Rectal smooth muscle tissue (tissue), 1 donor: Measurements from ENCODE around the gene MUSK.
"Not testable (repeated sequence)": the region's sequence is repeated elsewhere in the genome, so short reads cannot be mapped to it uniquely, and the experiment has no call there.

Experiments
- H3K27ac ChIP-seq: one replicate; pipeline ENCODE4 v1.7.0; 2013; ENCODE audit warnings: low read depth, low read length, inconsistent platforms
- H3K27me3 ChIP-seq: one replicate; pipeline ENCODE4 v1.7.0; 2013; ENCODE audit warnings: low read length; ENCODE audit not compliant: control insufficient read depth, insufficient read depth
- H3K36me3 ChIP-seq: one replicate; pipeline ENCODE4 v1.7.0; 2013; ENCODE audit warnings: low read length; ENCODE audit not compliant: control insufficient read depth, insufficient read depth
- H3K4me1 ChIP-seq: one replicate; pipeline ENCODE4 v1.7.0; 2013; ENCODE audit warnings: low read length; ENCODE audit not compliant: control insufficient read depth, insufficient read depth
- H3K4me3 ChIP-seq: one replicate; pipeline ENCODE4 v1.7.0; 2013; ENCODE audit warnings: low read length
- H3K9ac ChIP-seq: one replicate; pipeline ENCODE4 v1.7.0; 2013; ENCODE audit warnings: low read length

Gene MUSK

DNA sequence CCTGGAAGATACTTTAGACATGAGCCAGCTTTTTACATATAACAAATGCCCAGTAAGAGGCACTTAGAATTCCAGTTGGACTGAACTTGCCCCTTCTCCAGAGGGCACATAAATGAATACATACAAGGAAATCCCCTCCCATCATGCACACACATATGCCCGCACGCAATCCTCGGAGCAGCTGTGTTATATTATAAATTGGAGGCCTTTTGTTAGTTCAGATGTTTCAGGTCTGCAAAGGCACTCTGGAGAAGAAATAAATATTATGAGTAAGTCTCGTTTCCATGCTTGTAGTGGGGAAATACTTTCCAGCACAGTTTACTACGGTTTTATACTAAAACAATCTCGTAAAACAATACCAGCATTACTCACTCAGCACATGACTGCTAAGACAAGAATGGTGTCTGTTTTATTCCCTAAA is 17.6 kb upstream of the MUSK start:
- Histone ChIP-seq H3K27me3 (no peaks in the 10 kb centered on the region), H3K4me3 (no peak overlapping the region), H3K27ac (no peak overlapping the region), H3K9ac (no peak overlapping the region), H3K4me1 (peaks cover 4% of the 10 kb centered on the region), H3K36me3 (no peaks in the 10 kb centered on the region)

DNA sequence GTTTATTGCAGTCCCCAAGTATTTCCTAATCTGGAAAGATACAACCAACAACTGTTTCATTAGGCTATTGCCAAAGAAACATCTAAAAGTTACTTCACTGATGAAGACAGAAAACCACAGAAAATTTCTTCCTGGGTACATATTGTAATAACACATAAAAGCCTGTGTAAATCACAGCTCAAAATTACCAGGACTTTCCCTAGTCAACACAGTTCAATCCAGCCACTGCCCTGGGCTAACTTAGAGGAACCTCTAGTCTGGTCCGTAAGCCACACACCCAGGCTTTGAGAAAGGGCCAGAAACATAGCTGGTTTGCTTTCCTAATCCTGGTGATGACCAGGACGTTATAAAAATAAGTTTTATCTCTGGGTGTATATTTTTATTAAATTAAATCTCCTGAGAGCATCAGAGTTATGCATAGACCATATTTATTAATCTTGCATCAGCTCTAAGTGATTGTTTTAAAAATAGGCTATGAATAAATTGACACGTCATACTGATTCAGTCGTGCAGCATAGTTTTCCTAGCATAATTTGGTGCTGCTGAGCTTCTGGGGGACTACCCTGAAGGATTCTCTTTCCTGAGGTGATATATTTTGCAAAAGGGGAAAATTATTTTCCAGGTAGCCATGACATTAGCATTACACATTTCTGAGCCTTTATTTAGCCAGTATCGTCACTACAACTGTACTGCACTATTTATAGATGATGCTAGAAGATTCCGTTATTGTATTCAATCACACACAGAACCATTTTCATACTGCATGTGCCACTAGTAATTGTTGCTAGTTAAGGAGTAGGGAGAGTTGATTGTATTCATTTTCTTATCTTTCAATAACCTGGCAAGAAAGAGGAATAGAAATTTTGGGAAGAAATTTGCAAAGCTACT is 12.6 kb upstream of the MUSK start:
- H3K4me1 ChIP-seq: peaks cover under 1% of the 10 kb centered on the region
- no peak overlapping the region for H3K4me3 ChIP-seq
- H3K27ac ChIP-seq: no peak overlapping the region
- no peaks in the 10 kb centered on the region for H3K27me3 ChIP-seq
- no peak overlapping the region for H3K9ac ChIP-seq
- H3K36me3 ChIP-seq: no peaks in the 10 kb centered on the region

DNA sequence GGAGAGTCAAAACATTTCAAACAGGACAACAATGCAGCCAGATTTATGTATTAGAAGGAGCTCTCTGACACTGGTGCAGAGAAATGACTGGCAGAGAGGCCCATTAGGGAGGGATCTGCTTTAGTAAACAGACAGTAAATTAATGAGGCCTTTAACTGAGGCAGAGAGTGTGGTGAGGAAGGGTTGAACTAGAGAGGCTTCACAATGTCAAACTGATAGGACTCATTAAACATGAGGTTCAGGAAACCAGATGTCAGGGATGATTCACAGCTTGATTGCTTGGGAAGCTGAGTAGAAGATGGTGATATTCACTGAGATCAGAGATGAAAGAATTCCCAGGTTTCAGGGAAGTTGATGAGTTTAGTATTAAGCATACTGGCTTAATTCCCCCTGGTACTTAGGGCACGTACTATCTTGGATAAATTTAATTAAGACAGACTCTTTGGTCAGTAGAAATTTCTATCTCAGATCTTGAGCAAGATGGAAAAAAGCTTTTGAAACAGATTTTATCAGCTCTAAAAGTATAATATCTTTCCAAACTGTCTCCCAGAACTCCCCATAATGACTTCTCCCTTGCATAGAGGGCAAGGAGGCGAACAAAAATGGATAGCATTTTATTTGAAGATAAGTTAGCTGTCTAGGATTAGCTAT is 8.6 kb upstream of the MUSK start:
- no peak overlapping the region for H3K4me3 ChIP-seq
- no peaks in the 10 kb centered on the region for H3K27me3 ChIP-seq
- H3K27ac ChIP-seq: no peak overlapping the region
- no peaks in the 10 kb centered on the region for H3K4me1 ChIP-seq
- no peaks in the 10 kb centered on the region for H3K36me3 ChIP-seq
- no peak overlapping the region for H3K9ac ChIP-seq

DNA sequence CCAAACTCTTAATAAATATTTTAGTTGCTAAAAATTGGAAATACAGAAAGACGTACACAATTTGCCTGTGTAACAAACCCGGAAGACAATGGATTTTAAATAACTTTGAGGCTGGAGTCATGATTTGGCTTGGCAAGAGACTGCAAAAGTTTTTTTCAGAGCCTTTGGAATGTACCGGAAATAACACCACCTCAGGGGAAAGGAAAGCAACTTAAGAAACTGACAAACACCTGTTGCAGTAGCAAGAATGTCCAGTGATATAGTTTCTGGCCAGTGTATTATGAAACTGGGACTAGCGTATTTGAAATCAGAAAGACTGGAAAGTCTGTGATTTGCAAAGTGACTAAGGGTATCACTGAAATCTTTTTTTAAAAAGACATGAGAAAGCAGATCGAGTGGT is 842 bp downstream of the MUSK start:
- Histone ChIP-seq H3K36me3 (no peaks in the 10 kb centered on the region), H3K4me1 (peaks cover 2% of the 10 kb centered on the region), H3K27ac (no peak overlapping the region), H3K9ac (no peak overlapping the region), H3K27me3 (no peaks in the 10 kb centered on the region), H3K4me3 (no peak overlapping the region)

DNA sequence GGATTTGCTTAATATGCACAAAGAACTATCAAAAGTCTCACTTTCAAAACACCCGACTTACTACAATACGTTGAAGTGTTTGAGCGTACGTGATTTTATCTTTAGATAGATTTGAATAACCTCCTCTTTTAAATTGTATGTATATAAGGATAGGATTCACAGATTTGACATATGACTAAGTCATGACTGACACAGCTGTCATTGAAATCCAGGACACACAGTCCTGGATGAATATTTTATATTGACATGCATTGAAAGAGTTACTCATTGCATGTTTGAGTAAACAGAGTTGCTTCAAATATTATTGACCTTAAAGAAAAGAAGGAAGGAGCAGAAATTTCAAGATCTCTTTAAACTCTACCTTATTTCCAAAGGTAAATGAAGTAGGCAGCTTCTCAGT is 3.3 kb downstream of the MUSK start:
- no peaks in the 10 kb centered on the region for H3K27me3 ChIP-seq
- H3K27ac ChIP-seq: no peak overlapping the region
- H3K36me3 ChIP-seq: no peaks in the 10 kb centered on the region
- no peak overlapping the region for H3K4me3 ChIP-seq
- H3K9ac ChIP-seq: no peak overlapping the region
- H3K4me1 ChIP-seq: peaks cover 2% of the 10 kb centered on the region

DNA sequence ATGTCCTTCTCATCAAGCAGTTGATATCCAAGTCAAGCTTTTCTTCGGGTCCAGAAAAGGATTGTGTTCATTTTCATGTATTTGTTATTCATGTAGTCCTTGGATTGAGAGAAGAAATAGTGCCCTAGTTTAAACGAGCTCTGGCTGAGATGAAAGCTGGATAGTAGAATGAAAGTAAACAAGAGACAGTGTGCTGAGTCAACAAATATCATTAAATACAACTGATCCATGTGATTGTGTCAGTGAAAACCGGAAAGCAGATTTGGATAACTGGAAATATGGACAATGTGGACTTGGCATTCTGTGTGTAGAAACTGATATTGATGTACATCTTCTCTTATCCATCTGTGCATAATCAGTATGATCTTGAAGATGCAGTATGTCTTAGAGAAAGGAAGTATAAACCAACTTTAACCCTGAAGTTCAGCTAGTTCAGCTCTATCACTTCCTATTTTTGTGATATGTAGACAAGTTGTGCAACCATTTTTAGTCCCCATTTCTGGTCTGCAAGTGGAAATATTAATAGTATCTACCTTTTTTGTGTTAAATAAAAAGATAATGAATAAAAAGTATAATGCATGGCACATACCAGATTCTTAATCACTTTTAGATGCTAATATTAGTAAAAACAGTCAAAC is 4.4 kb downstream of the MUSK start:
- peaks cover 2% of the 10 kb centered on the region for H3K4me1 ChIP-seq
- H3K27ac ChIP-seq: no peak overlapping the region
- H3K36me3 ChIP-seq: no peaks in the 10 kb centered on the region
- H3K9ac ChIP-seq: no peak overlapping the region
- H3K27me3 ChIP-seq: no peaks in the 10 kb centered on the region
- H3K4me3 ChIP-seq: no peak overlapping the region

DNA sequence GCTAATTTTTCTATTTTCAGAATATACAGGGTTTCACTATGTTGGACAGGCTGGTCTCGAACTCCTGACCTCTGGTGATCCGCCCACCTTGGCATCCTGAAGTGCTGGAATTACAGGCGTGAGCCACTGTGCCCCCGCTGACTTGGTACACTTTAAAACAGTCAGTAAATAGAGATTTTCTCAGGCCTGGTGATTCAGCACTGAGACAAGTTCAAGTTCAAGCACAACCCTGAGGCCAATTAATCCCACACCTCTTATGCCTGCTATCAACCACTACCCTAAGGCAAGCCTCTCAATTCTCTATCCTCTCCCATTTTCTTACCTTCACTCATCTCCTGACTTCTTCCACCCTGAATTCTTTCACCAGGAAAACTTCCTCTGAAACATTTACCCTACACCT is 18.9 kb downstream of the MUSK start:
- H3K27me3 ChIP-seq: no peaks in the 10 kb centered on the region
- no peaks in the 10 kb centered on the region for H3K4me1 ChIP-seq
- no peak overlapping the region for H3K27ac ChIP-seq

DNA sequence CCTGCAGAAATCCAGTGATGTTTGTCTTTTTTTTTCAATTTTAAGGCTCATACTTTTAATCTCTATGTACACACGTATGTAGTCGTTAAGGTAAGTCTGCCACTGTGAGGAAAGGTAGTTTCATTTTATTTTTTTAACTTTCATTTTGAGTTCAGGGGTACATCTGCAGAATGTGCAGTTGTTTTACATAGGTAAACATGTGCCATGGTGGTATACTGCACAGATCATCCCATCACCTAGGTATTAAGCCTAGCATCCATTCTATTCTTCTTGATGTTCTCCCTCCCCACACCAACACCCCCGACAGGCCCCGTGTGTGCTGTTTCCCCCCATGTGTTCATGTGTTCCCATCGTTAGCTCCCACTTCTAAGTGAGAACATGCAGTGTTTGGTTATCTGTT is 19.7 kb downstream of the MUSK start:
- no peak overlapping the region for H3K4me3 ChIP-seq
- no peaks in the 10 kb centered on the region for H3K4me1 ChIP-seq
- no peak overlapping the region for H3K9ac ChIP-seq
- H3K27me3 ChIP-seq: no peaks in the 10 kb centered on the region
- no peak overlapping the region for H3K27ac ChIP-seq
- no peaks in the 10 kb centered on the region for H3K36me3 ChIP-seq

More for the DNA sequence above, 18.9 kb downstream of the MUSK start:
- no peak overlapping the region for H3K4me3 ChIP-seq
- no peaks in the 10 kb centered on the region for H3K36me3 ChIP-seq
- H3K9ac ChIP-seq: no peak overlapping the region

DNA sequence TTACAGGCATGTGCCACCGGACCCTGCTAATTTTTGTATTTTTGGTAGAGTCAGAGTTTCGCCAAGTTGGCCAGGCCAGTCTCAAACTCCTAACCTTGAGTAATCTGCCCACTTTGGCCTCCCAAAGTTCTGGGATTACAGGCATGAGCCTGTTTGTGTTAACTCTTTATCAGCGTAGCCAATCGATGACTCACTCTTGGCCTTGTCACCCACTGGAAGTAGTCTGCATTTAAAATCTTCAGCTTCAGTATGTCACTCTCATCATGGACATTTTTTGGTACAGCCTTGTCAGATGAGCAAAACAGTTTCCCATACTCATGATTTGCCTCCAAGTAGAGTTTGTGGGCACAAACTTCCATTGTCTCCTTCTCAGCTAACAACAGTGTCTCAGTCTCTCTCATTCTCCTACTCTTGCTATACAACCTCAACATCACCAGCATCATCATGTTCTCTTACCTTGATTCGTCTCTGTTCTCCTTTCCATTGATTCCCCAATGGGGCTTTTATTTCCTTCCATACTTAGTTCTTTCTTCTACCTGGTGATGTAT is 22.5 kb downstream of the MUSK start:
- H3K4me1 ChIP-seq: no peaks in the 10 kb centered on the region
- H3K9ac ChIP-seq: no peak overlapping the region
- no peak overlapping the region for H3K4me3 ChIP-seq
- H3K27me3 ChIP-seq: no peaks in the 10 kb centered on the region
- H3K36me3 ChIP-seq: no peaks in the 10 kb centered on the region
- no peak overlapping the region for H3K27ac ChIP-seq

DNA sequence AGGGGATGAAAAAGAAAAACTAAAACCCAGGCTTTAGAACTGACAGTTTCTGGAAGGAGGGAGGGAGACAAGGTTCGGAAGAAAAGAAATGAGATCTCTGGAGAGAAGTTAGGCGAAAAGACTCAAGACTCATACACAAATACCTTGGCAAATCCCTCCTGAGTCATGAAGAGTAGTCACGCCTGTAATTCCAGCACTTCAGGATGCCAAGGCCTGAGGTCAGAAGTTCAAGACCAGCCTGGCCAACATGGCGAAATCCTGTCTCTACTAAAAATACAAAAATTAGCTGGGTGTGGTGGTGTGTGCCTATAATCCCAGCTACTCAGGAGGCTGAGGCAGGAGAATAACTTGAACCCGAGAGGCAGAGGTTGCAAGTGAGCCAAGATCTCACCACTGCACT is 27.3 kb downstream of the MUSK start:
- H3K9ac ChIP-seq, H3K27me3 ChIP-seq, H3K4me3 ChIP-seq, H3K36me3 ChIP-seq, H3K27ac ChIP-seq, H3K4me1 ChIP-seq: not testable (repeated sequence)

DNA sequence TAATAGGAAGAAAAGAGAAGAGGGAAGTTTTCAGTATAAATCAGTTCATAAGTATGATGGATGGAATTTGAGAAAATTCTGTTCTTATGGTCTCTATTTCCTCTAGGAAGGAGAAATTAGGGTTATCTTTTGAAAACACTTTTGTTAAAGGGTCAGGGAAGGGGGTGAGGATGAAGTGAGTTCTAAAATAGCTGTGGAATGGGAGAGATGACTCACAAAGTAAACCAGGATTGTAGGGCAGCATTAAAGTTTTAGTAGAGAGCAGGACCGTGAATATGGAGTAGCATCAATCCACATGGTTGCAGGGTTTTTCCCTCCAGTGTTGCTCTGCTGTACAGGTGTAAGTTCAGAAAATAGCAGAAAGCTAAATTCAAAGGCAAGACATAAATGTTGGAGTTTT is 32.4 kb downstream of the MUSK start:
- no peaks in the 10 kb centered on the region for H3K36me3 ChIP-seq
- H3K27ac ChIP-seq: no peak overlapping the region
- no peaks in the 10 kb centered on the region for H3K27me3 ChIP-seq
- no peak overlapping the region for H3K4me3 ChIP-seq
- H3K9ac ChIP-seq: no peak overlapping the region
- peaks cover 4% of the 10 kb centered on the region for H3K4me1 ChIP-seq

DNA sequence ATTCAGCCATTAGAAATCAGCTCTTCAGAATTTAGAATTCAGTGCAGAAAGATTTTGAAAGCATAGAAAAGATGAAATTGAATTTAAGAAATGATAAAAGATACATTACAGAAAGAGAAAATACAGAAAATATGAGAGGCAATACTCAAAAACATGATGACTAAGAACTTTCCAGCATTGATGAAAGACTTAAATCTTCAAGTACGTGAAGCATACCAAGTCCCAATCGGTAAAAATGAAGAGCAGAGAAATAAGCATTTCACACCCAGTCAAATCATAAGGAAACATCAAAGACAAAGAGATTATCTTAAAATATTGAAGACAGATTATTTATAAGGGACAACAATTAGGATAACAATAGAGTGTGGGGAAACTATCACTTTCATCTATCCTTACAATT is 35.1 kb downstream of the MUSK start:
- Histone ChIP-seq H3K4me3 (no peak overlapping the region), H3K27ac (no peak overlapping the region), H3K9ac (no peak overlapping the region)

More for the DNA sequence above, 35.1 kb downstream of the MUSK start:
- H3K36me3 ChIP-seq: no peaks in the 10 kb centered on the region
- peaks cover 4% of the 10 kb centered on the region for H3K4me1 ChIP-seq
- no peaks in the 10 kb centered on the region for H3K27me3 ChIP-seq
